SK-N-SH (cell line): ENCODE data around the gene SNAI1. TPM values are rescaled to one million over a fixed set of nuclear protein-coding genes. Genes with fewer than 3 reads are reported as not detected.

Experiments
- CTCF ChIA-PET: fragments of 300-600, 350-600 bp; formaldehyde crosslinking; extraction: SDS; loops from one replicate; lab custom pipeline; 2021; lab: Yijun Ruan, JAX
- POLR2A ChIA-PET: fragments of 350-600 bp; sonication (Branson Sonifier 250); formaldehyde crosslinking; extraction: SDS; loops from one replicate; lab custom pipeline; 2020; ENCODE audit warnings: antibody characterized with exemption, inconsistent platforms; lab: Yijun Ruan, JAX
- DNase-seq: peaks from one replicate; pipeline ENCODE4 v3.0.0; 2012
- H2AFZ ChIP-seq: fragments of 200-600 bp; sonication (generic); 2 replicates; pipeline ENCODE4 v1.8.1; 2016; ENCODE audit warnings: antibody characterized with exemption, mild to moderate bottlenecking, low read depth
- H3F3A ChIP-seq: fragments of 200-600 bp; sonication (generic); replicated peaks from 2 replicates; pipeline ENCODE3; 2016; ENCODE audit warnings: antibody characterized with exemption, mild to moderate bottlenecking; ENCODE audit not compliant: insufficient read depth
- H3K27ac ChIP-seq, 2 experiments: fragments of 200-500 bp in 1 of 2; fragments of 200-600 bp in 1 of 2; sonication (Bioruptor generic) in 1 of 2; sonication (generic), shearing (Covaris generic) in 1 of 2; 2 replicates each; pipeline versions ENCODE4 v1.5.1 to v1.6.1; 2014 to 2016; ENCODE audit warnings: low read depth in 2 of 2, inconsistent platforms in 1 of 2, low read length in 1 of 2, mild to moderate bottlenecking in 1 of 2, mixed read lengths in 1 of 2
- H3K27me3 ChIP-seq: fragments of 200-600 bp; sonication (generic), shearing (Covaris generic); 2 replicates; pipeline ENCODE4 v1.6.1; 2016; ENCODE audit warnings: mixed run types; ENCODE audit not compliant: insufficient read depth
- H3K36me3 ChIP-seq, 2 experiments: fragments of 200-500 bp in 1 of 2; fragments of 200-600 bp in 1 of 2; sonication (Bioruptor generic) in 1 of 2; sonication (generic) in 1 of 2; replicated peaks in 1 of 2; 2 replicates each; pipeline versions ENCODE3 to v1.5.1; 2014 to 2016; ENCODE audit warnings: low read length in 1 of 2, mild to moderate bottlenecking in 1 of 2; ENCODE audit not compliant: insufficient read depth in 2 of 2, control insufficient read depth in 1 of 2
- H3K4me1 ChIP-seq, 2 experiments: fragments of 200-500 bp in 1 of 2; fragments of 200-600 bp in 1 of 2; sonication (Bioruptor generic) in 1 of 2; sonication (generic), shearing (Covaris generic) in 1 of 2; 2 replicates each; pipeline versions ENCODE4 v1.5.1 to v1.6.1; 2014 to 2016; ENCODE audit warnings: low read depth in 1 of 2, low read length in 1 of 2, mixed run types in 1 of 2; ENCODE audit not compliant: insufficient read depth in 2 of 2, control insufficient read depth in 1 of 2
- H3K4me2 ChIP-seq: fragments of 200-600 bp; sonication (generic), shearing (Covaris generic); 2 replicates; pipeline ENCODE4 v1.6.1; 2017; ENCODE audit warnings: mixed run types
- H3K4me3 ChIP-seq, 2 experiments: fragments of 200-500 bp in 1 of 2; fragments of 200-600 bp in 1 of 2; sonication (Bioruptor generic) in 1 of 2; sonication (generic), shearing (Covaris generic) in 1 of 2; 2 replicates each; pipeline versions ENCODE4 v1.5.1 to v1.8.1; 2014 to 2016; ENCODE audit warnings: low read depth in 2 of 2, inconsistent platforms in 1 of 2, low read length in 1 of 2, mild to moderate bottlenecking in 1 of 2, mixed read lengths in 1 of 2, moderate library complexity in 1 of 2
- H3K79me2 ChIP-seq: fragments of 200-600 bp; sonication (generic); 2 replicates; pipeline ENCODE4 v1.8.1; 2017; ENCODE audit warnings: mild to moderate bottlenecking; ENCODE audit not compliant: insufficient read depth
- H3K9ac ChIP-seq: fragments of 200-600 bp; sonication (generic); 2 replicates; pipeline ENCODE4 v1.6.1; 2017; ENCODE audit warnings: mixed run types
- H3K9me2 ChIP-seq: fragments of 200-600 bp; sonication (generic); 2 replicates; pipeline ENCODE4 v1.6.1; 2017; ENCODE audit warnings: mixed run types
- H3K9me3 ChIP-seq: fragments of 200-600 bp; sonication (generic); 2 replicates; pipeline ENCODE4 v1.6.1; 2017; ENCODE audit warnings: mixed run types, mild to moderate bottlenecking, moderate library complexity
- H4K20me1 ChIP-seq: fragments of 200-600 bp; sonication (generic); 2 replicates; pipeline ENCODE4 v1.6.1; 2017; ENCODE audit warnings: mild to moderate bottlenecking, mixed run types; ENCODE audit not compliant: insufficient read depth
- CTCF ChIP-seq: fragments of 200-600 bp; sonication (generic); IDR thresholded peaks from 2 replicates; pipeline ENCODE4 v1.6.1; 2017; ENCODE audit warnings: antibody characterized with exemption, mild to moderate bottlenecking, moderate library complexity
- ELF1 ChIP-seq: IDR thresholded peaks from 2 replicates; pipeline ENCODE4 v1.4.0; 2012
- FOSL2 ChIP-seq: IDR thresholded peaks from 2 replicates; pipeline ENCODE4 v1.4.0; 2012; ENCODE audit warnings: low read depth, mild to moderate bottlenecking, moderate library complexity, borderline replicate concordance
- FOXM1 ChIP-seq: IDR thresholded peaks from 2 replicates; pipeline ENCODE4 v1.4.0; 2012; ENCODE audit warnings: low read depth, mild to moderate bottlenecking
- GABPA ChIP-seq: IDR thresholded peaks from 2 replicates; pipeline ENCODE4 v1.4.0; 2012; ENCODE audit warnings: low read depth, mild to moderate bottlenecking
- JUND ChIP-seq: IDR thresholded peaks from 2 replicates; pipeline ENCODE4 v1.4.0; 2012
- NRF1 ChIP-seq: IDR thresholded peaks from 2 replicates; pipeline ENCODE4 v1.6.1; 2012; ENCODE audit warnings: low read depth, mild to moderate bottlenecking, low read length
- POLR2AphosphoS5 ChIP-seq: IDR thresholded peaks from 2 replicates; pipeline ENCODE4 v1.6.1; 2012; ENCODE audit warnings: low read depth, low read length
- RAD21 ChIP-seq: IDR thresholded peaks from 2 replicates; pipeline ENCODE4 v1.6.1; 2012; ENCODE audit warnings: mild to moderate bottlenecking, low read length
- RFX5 ChIP-seq: IDR thresholded peaks from 2 replicates; pipeline ENCODE4 v1.6.1; 2012; ENCODE audit warnings: mild to moderate bottlenecking, improper control_type of control experiment, low read length
- RXRA ChIP-seq: IDR thresholded peaks from 2 replicates; pipeline ENCODE4 v1.4.0; 2012; ENCODE audit warnings: low read depth, mild to moderate bottlenecking, borderline replicate concordance
- SIN3A ChIP-seq: IDR thresholded peaks from 2 replicates; pipeline ENCODE4 v1.6.1; 2012; ENCODE audit warnings: low read depth, mild to moderate bottlenecking, low read length, moderate library complexity, borderline replicate concordance
- SMC3 ChIP-seq: IDR thresholded peaks from 2 replicates; pipeline ENCODE4 v1.6.1; 2012; ENCODE audit warnings: low read depth, low read length, improper control_type of control experiment
- TAF1 ChIP-seq: IDR thresholded peaks from 2 replicates; pipeline ENCODE4 v1.6.1; 2012; ENCODE audit warnings: low read depth, mild to moderate bottlenecking, low read length, moderate library complexity, borderline replicate concordance
- TCF12 ChIP-seq: IDR thresholded peaks from 2 replicates; pipeline ENCODE4 v1.4.0; 2012
- USF1 ChIP-seq: IDR thresholded peaks from 2 replicates; pipeline ENCODE4 v1.4.0; 2012; ENCODE audit warnings: low read depth, borderline replicate concordance
- YY1 ChIP-seq: IDR thresholded peaks from 2 replicates; pipeline ENCODE4 v1.4.0; 2012; ENCODE audit warnings: low read depth, mild to moderate bottlenecking
- WGBS: methylation state at CpG from one replicate; pipeline ENCODE4 v1.1.6; 2017; ENCODE audit warnings: low lambda C conversion rate; 5-methylcytosine and 5-hydroxymethylcytosine counted together
- polyA plus RNA-seq, 3 experiments: library from polyadenylated mRNA; depleted of rRNA; stranded (reverse); fragments of >200 nt; gene quantifications; 2 replicates each; pipeline ENCODE4 v1.2.3, GENCODE V29; 2012

Gene SNAI1
- polyA plus RNA-seq, 1 of the 3 experiments (the other 2 are of a cell fraction) = 6.2 TPM

- no peaks in the 10 kb centered on the region for H3K79me2 ChIP-seq
- no peak for DNase-seq
- POLR2A ChIA-PET = no interaction called here
Measured at GRCh38 chr20:50017576-50018248, 34.9 kb downstream of the SNAI1 start.

More at GRCh38 chr20:50017576-50018248, 34.9 kb downstream of the SNAI1 start:
- TF ChIP-seq TCF12 (no peak), SMC3 (no peak), FOXM1 (no peak), POLR2AphosphoS5 (no peak), FOSL2 (no peak), RAD21 (no peak), TAF1 (no peak), RFX5 (no peak), ELF1 (no peak), GABPA (no peak), RXRA (no peak), NRF1 (no peak), JUND (no peak), YY1 (no peak), CTCF (no peak), USF1 (no peak), SIN3A (no peak)
- Histone ChIP-seq H3K4me2 (no peak overlapping the region), H3K9me3 (no peaks in the 10 kb centered on the region), H3K9ac (no peak overlapping the region), H3K9me2 (no peaks in the 10 kb centered on the region), H3F3A (no peaks in the 10 kb centered on the region), H3K27me3 (no peaks in the 10 kb centered on the region), H3K4me1 (peaks cover 0 to 37% of the 10 kb centered on the region in 2 experiments; a peak in 1 of 4 replicates), H2AFZ (no peak overlapping the region), H3K27ac (no peak overlapping the region), H3K4me3 (no peak overlapping the region), H4K20me1 (no peaks in the 10 kb centered on the region), H3K36me3 (no peaks in the 10 kb centered on the region)
- CTCF ChIA-PET = interaction anchor here (0.6 to 4.7 kb wide), 2 partner anchors 27 to 39 kb away, joined by 3 to 31 read pairs; no protein-coding TSS in a partner anchor
- 86% methylated on average over 4 of the region's 4 CpGs for WGBS
